Activated T-cell treated with anti-CD3 and anti-CD28 coated beads, Interleukin-2, amount 50 U/mL, for 4 hours (primary cell): Measurements from ENCODE around the gene TTC12. TPM values are rescaled to one million over a fixed set of nuclear protein-coding genes. Genes with fewer than 3 reads are reported as not detected.

Experiments
- ATAC-seq, 2 donors: fragments of 200-7000 bp; cut with Tn5 transposase; one replicate each; pipeline ENCODE4 v1.10.0; 2021
- DNase-seq: peaks from one replicate; pipeline ENCODE4 v3.0.0-alpha.2; 2020
- H3K27me3 Mint-ChIP-seq: one replicate; pipeline ENCODE4 v1.8.0; 2021; ENCODE audit warnings: low read depth, mixed read lengths
- H3K36me3 Mint-ChIP-seq: one replicate; pipeline ENCODE4 v1.8.0; 2022; ENCODE audit warnings: mixed read lengths; ENCODE audit not compliant: insufficient read depth
- H3K4me1 Mint-ChIP-seq: one replicate; pipeline ENCODE4 v1.8.0; 2021; ENCODE audit warnings: low read depth, mixed read lengths
- H3K4me3 Mint-ChIP-seq: one replicate; pipeline ENCODE4 v1.8.0; 2021; ENCODE audit warnings: mild to moderate bottlenecking, moderate library complexity, mixed read lengths
- H3K9me3 Mint-ChIP-seq: one replicate; pipeline ENCODE4 v1.8.0; 2021; ENCODE audit warnings: mixed read lengths
- total RNA-seq, 3 donors: library from RNA; stranded (reverse); gene quantifications; one replicate each; pipeline ENCODE4 v1.2.1, GENCODE V29; 2021

Gene TTC12
- total RNA-seq, 3 donors from 2014 or later = 4.0 to 11.0 (median 7.5) TPM

DNA sequence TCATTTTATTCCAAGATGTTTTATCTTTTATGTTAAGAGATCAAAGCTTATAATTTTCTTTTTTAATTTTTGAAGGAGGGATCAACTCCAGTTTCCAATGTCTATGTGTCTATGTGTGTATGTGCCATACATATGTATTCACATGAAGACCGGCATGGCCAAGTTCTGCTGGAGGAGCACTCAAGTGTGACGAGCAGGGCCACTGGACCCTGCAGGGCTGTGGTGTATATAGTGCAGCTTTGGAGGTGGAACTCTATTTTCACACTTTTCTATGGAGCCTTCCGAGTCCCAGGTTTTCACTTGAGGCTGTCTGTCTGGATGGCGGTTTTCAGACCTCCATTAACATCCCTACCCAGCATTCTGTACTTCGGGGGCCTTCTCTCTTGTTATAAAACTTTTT, 36.5 kb upstream of the TTC12 start:
- H3K27me3 Mint-ChIP-seq = no peaks in the 10 kb centered on the region
- no peaks in the 10 kb centered on the region for H3K9me3 Mint-ChIP-seq
- no peaks in the 10 kb centered on the region for H3K36me3 Mint-ChIP-seq
- no peaks in the 10 kb centered on the region for H3K4me1 Mint-ChIP-seq
- DNase-seq = no peak
- ATAC-seq = no peak
- no peak overlapping the region for H3K4me3 Mint-ChIP-seq

DNA sequence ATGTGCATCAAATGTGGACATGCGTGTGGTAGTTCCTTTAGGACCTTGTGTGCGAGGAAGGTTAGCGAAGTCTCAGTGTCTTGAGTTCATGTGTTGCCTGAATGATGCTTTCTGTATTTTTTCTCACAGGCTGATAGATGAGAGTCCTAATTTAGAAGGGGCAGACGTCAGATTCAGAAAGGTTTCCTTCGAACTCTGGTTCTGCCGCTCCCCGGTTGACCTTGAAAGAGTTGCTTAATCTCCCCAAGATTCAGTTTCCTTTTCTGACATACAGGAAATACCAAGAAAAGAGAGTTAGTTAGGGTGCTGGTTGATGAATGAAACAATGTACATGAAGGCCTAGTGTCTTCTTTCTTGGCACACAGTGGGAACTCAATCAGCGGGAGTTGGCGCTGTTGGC, 35.9 kb upstream of the TTC12 start:
- H3K4me1 Mint-ChIP-seq = no peaks in the 10 kb centered on the region
- no peak for ATAC-seq

DNA sequence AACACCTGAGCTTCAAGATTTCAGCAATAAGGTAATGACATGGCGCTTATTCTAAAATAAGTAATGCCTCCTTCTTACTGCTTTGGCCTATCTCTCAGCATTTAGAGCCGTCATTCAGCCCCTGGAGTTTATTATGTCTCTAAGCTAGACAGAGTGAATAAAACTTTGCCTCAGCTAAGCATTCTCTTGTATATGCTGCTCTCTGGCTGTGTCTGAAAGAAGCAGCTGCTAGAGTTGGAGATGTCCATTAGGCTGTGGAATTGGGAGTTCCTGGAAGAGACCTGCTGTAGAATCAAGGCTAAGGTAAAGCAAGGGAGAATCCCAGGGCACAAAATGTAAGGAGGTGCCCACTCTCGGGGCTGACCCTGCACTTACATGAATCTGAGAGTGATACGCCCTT, 35.5 kb upstream of the TTC12 start:
- no peaks in the 10 kb centered on the region for H3K27me3 Mint-ChIP-seq
- no peaks in the 10 kb centered on the region for H3K36me3 Mint-ChIP-seq
- no peaks in the 10 kb centered on the region for H3K9me3 Mint-ChIP-seq
- H3K4me1 Mint-ChIP-seq = no peaks in the 10 kb centered on the region
- no peak overlapping the region for H3K4me3 Mint-ChIP-seq
- DNase-seq (no peak), ATAC-seq (no peak)

More for the DNA sequence above, 35.9 kb upstream of the TTC12 start:
- no peak for DNase-seq
- no peak overlapping the region for H3K4me3 Mint-ChIP-seq
- H3K27me3 Mint-ChIP-seq = no peaks in the 10 kb centered on the region
- no peaks in the 10 kb centered on the region for H3K9me3 Mint-ChIP-seq
- H3K36me3 Mint-ChIP-seq = no peaks in the 10 kb centered on the region

DNA sequence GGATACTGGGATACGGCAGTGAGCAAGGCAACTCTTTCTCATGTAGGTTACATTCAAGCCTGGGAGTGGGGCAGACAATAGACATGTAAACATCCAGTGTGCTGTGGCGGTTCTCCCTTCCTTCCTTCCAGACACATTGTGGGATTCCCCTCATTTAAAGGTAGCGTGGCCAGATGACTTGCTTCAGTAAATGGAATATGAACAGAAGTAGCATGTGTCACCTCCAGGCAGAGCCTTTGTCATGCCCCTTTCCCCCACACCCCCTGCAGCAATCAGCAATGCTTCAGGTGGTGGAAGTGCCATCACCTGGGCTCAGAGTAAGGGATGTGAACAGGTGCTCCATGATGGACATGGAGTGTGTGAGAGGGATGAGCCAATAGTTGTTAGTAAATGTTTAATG, 34.8 kb upstream of the TTC12 start:
- no peak for DNase-seq
- Mint-ChIP-seq H3K4me3 (no peak overlapping the region), H3K27me3 (no peaks in the 10 kb centered on the region), H3K9me3 (no peaks in the 10 kb centered on the region), H3K36me3 (no peaks in the 10 kb centered on the region), H3K4me1 (no peaks in the 10 kb centered on the region)
- no peak for ATAC-seq

- H3K36me3 Mint-ChIP-seq = no peaks in the 10 kb centered on the region
- no peak overlapping the region for H3K4me3 Mint-ChIP-seq
- H3K4me1 Mint-ChIP-seq = no peaks in the 10 kb centered on the region
- no peaks in the 10 kb centered on the region for H3K27me3 Mint-ChIP-seq
- ATAC-seq = no peak
- no peaks in the 10 kb centered on the region for H3K9me3 Mint-ChIP-seq
- DNase-seq = no peak
Measured at GRCh38 chr11:113281052-113281725, 33.2 kb upstream of the TTC12 start.

DNA sequence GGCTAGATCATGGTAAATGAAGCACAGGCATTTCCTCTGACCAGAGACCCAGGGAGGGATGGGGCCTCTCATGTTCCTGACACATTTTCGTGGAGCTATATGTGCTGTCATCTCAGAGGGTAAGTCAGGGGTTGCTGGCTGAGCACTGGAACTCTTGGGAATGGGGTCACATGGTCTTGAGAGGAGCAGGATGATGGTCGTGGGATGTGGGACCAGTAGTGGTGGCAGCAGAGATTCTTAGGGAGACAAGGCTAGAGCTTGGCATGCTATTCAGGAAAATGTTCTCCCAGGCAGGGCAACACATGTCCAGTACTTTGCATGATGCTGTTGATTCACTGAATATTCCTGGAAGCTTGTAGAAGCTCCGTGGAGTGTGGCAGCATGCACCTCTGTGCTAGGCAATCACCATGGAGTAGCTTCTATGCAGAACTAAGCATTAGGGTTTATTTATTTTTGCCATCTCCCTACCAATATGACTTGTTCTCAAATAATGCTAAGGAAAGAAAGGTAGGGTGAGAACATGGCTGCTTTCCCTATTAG, 31.4 kb upstream of the TTC12 start:
- ATAC-seq (no peak), DNase-seq (no peak)
- H3K9me3 Mint-ChIP-seq = no peaks in the 10 kb centered on the region
- no peaks in the 10 kb centered on the region for H3K36me3 Mint-ChIP-seq
- H3K4me1 Mint-ChIP-seq = no peaks in the 10 kb centered on the region
- H3K27me3 Mint-ChIP-seq = no peaks in the 10 kb centered on the region
- no peak overlapping the region for H3K4me3 Mint-ChIP-seq

GRCh38 chr11:113283881-113284280, 30.5 kb upstream of the TTC12 start:
- Mint-ChIP-seq H3K4me1 (no peaks in the 10 kb centered on the region), H3K36me3 (no peaks in the 10 kb centered on the region)

GRCh38 chr11:113286009-113286408, 28.4 kb upstream of the TTC12 start:
- DNase-seq (no peak), ATAC-seq (no peak)
- no peak overlapping the region for H3K4me3 Mint-ChIP-seq
- no peaks in the 10 kb centered on the region for H3K36me3 Mint-ChIP-seq
- no peaks in the 10 kb centered on the region for H3K27me3 Mint-ChIP-seq
- H3K9me3 Mint-ChIP-seq = no peaks in the 10 kb centered on the region
- no peaks in the 10 kb centered on the region for H3K4me1 Mint-ChIP-seq

More at GRCh38 chr11:113283881-113284280, 30.5 kb upstream of the TTC12 start:
- no peaks in the 10 kb centered on the region for H3K27me3 Mint-ChIP-seq
- DNase-seq (no peak), ATAC-seq (no peak)
- H3K9me3 Mint-ChIP-seq = no peaks in the 10 kb centered on the region
- H3K4me3 Mint-ChIP-seq = no peak overlapping the region

DNA sequence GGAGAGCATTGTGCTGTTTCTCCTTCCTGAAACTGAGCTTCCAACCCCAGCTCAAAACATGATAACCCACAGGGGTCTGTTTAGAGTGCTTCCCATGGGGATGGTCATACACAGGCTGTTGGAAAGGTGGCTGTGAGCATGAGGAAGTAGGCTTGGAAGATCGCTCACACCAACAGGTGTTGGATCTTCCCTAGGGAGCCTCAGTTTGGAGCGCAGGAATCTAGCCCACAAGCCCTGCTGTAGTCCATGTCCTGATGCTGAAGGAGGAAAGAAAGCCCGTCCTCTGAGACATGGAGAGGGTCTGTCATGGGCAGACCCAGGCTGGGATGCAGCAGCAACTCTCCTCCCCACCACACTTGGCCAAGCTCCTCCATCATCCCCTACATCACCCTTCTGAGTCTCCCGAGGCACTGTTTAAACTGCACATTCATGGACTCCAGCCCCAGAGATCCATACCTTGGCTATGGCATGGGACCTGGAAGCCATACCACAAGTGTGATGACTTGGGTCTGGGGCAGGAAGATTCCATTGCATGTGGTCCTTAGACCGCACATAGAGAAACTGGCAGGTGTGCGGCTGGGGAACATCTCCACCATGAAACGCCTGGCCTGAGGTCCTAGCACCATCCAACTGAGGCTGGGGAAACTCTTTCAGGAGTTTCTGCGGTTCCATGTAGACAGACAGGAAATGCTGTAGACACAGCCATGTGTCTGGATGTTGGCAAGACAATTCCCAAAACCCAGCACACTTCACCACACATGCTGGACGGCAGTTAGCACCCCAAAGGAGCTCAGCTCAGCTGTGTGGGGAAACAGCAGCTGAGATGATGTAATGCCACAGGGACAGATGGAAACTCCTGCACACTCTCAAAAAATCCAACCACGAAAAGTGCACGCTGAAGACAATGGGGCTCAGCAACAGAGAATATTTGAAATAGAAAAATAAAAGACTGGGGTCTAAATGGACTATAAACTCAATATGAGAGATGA, 27.6 kb upstream of the TTC12 start:
- no peaks in the 10 kb centered on the region for H3K9me3 Mint-ChIP-seq
- H3K4me1 Mint-ChIP-seq = no peaks in the 10 kb centered on the region
- no peak overlapping the region for H3K4me3 Mint-ChIP-seq
- H3K36me3 Mint-ChIP-seq = no peaks in the 10 kb centered on the region
- ATAC-seq = no peak
- DNase-seq = no peak
- no peaks in the 10 kb centered on the region for H3K27me3 Mint-ChIP-seq

DNA sequence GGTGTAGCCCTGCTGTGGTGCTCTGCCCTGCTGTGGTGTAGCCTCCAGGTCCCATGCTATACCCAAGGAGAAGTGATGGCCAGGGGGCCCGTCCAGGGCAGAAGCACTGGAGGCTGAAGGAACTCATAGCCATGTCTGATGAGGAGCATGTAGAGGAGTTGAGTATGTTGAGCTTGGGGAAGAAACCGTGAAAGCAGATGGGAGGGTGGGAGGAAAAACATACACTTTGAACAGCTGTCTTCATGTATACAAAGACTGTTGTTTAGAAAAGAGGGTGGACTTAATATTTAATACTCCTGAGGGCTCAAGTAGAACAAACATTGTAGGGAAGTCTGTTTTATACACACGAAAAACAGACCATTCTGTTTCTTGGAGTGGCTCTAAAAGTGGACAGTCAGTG, 26.6 kb upstream of the TTC12 start:
- no peaks in the 10 kb centered on the region for H3K36me3 Mint-ChIP-seq
- DNase-seq (no peak), ATAC-seq (no peak)
- H3K4me3 Mint-ChIP-seq = no peak overlapping the region
- H3K27me3 Mint-ChIP-seq = no peaks in the 10 kb centered on the region
- no peaks in the 10 kb centered on the region for H3K9me3 Mint-ChIP-seq
- no peaks in the 10 kb centered on the region for H3K4me1 Mint-ChIP-seq

GRCh38 chr11:113288286-113288863, 26.0 kb upstream of the TTC12 start:
- H3K36me3 Mint-ChIP-seq = no peaks in the 10 kb centered on the region
- H3K4me3 Mint-ChIP-seq = no peak overlapping the region
- no peaks in the 10 kb centered on the region for H3K27me3 Mint-ChIP-seq
- DNase-seq (no peak), ATAC-seq (no peak)
- no peaks in the 10 kb centered on the region for H3K9me3 Mint-ChIP-seq
- H3K4me1 Mint-ChIP-seq = no peaks in the 10 kb centered on the region

DNA sequence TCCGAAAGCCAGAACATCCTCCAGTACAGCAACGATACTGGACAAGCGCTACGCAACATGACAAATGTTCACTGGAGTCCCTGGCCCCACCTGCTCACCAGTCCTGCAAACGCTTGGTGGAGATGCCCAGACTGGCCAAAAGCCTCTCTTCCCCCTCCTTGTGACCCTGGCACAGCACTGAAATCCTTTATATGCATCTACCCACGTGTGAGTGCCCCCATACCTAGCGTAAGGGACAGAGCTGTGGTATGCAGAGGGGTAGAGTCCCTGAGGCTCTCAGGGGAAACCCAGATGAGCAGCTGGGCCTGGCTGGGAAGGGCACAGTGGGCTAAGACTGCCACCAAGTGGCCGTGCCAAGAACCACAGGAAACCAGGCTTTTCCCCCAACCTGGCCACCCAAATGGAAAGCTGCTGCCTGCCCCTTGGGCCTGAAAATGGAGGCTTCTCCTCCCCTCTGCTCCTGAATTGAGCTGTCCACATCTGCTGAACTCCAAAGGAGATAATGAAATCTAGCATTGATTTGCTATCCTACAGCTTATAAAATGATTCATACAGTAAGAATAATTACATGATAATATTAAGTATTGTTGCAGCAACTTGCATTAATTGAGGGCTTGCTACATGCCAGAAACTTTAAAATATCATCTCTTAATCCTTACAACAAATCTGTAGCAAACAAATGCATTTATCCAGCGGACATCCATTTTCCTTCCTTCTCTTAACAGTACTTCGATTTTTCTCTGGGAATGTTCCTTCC, 24.8 kb upstream of the TTC12 start:
- no peak overlapping the region for H3K4me3 Mint-ChIP-seq
- ATAC-seq (peak; percentile 90 to 93), DNase-seq (peak; percentile 46)
- peaks cover 5% of the 10 kb centered on the region for H3K27me3 Mint-ChIP-seq
- no peaks in the 10 kb centered on the region for H3K4me1 Mint-ChIP-seq
- no peaks in the 10 kb centered on the region for H3K9me3 Mint-ChIP-seq
- no peaks in the 10 kb centered on the region for H3K36me3 Mint-ChIP-seq

DNA sequence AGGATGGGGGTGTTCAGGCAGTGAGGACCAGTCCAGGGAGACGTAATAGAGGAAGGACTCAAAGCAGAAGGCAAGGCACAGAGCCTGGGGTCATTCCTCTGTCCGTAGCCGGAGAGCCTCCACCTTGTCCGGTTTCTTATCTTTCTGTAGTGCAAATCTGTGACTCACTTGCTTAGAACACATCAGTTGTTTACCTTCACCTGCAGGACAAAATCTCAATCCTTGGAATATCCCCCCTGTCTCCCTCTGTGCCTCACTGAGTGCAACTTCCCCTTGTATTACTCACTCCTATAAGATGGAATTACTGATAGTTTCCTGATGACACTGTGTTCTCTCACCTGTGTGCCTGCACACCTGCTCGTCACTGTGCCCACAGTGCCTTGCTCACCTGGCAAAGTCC, 20.4 kb upstream of the TTC12 start:
- H3K36me3 Mint-ChIP-seq = no peaks in the 10 kb centered on the region
- no peak overlapping the region for H3K4me3 Mint-ChIP-seq
- ATAC-seq (no peak), DNase-seq (no peak)
- H3K27me3 Mint-ChIP-seq = peaks cover 22% of the 10 kb centered on the region
- no peaks in the 10 kb centered on the region for H3K4me1 Mint-ChIP-seq
- H3K9me3 Mint-ChIP-seq = no peaks in the 10 kb centered on the region

GRCh38 chr11:113295993-113296392, 18.4 kb upstream of the TTC12 start:
- DNase-seq (no peak), ATAC-seq (no peak)
- Mint-ChIP-seq H3K4me3 (no peak overlapping the region), H3K27me3 (peaks cover 24% of the 10 kb centered on the region), H3K9me3 (no peaks in the 10 kb centered on the region), H3K4me1 (no peaks in the 10 kb centered on the region), H3K36me3 (no peaks in the 10 kb centered on the region)
